K562 (cell line): ENCODE results near the gene TP53BP2. TPM values are rescaled to one million over a fixed set of nuclear protein-coding genes. Genes with fewer than 3 reads are reported as not detected.
A peak's percentile ranks its signal among the peaks of the same experiment; 100 is the strongest.

Experiments used
- BCOR ChIP-seq: fragments of 450-650 bp; IDR thresholded peaks from 2 replicates; pipeline ENCODE4 v1.6.1; 2016
- GTF2F1 ChIP-seq: IDR thresholded peaks from 2 replicates; pipeline ENCODE4 v1.6.1; 2011; ENCODE audit warnings: low read depth, low read length, improper control_type of control experiment
- HNRNPUL1 ChIP-seq: fragments of 200-400 bp; formaldehyde crosslinking; IDR thresholded peaks from 2 replicates; pipeline ENCODE4 v1.6.1; 2017; ENCODE audit warnings: low read length
- IRF2 ChIP-seq: sonication (generic); formaldehyde crosslinking; IDR thresholded peaks from 2 replicates; pipeline ENCODE4 v1.8.1; 2022; ENCODE audit warnings: mild to moderate bottlenecking, missing genetic modification reagents
- KDM2B ChIP-seq: fragments of 250-450 bp; sonication (Bioruptor Pico); IDR thresholded peaks from 2 replicates; pipeline ENCODE4 v1.8.0; 2021; ENCODE audit warnings: mild to moderate bottlenecking, moderate library complexity
- MECOM ChIP-seq: fragments of 250-450 bp; sonication (Bioruptor Pico); IDR thresholded peaks from 2 replicates; pipeline ENCODE4 v1.8.0; 2022; ENCODE audit warnings: inconsistent platforms
- MTA3 ChIP-seq: fragments of 450-650 bp; formaldehyde crosslinking; IDR thresholded peaks from 2 replicates; pipeline ENCODE4 v1.6.1; 2017; ENCODE audit warnings: mild to moderate bottlenecking, borderline replicate concordance
- NR4A1 ChIP-seq, 2 experiments: fragments of 250-450 bp in 1 of 2; fragments of 450-650 bp in 1 of 2; sonication (Bioruptor Pico) in 1 of 2; IDR thresholded peaks; 2 replicates each; pipeline versions ENCODE4 v1.4.0 to v1.6.1; 2016 to 2020; ENCODE audit warnings: mild to moderate bottlenecking in 2 of 2, missing compliant biosample characterization in 1 of 2, missing genetic modification characterization in 1 of 2, moderate library complexity in 1 of 2
- PBX2 ChIP-seq, 2 experiments: IDR thresholded peaks in 1 of 2; conservative IDR thresholded peaks in 1 of 2; 2 replicates each; pipeline ENCODE4 v1.6.1; 2016; ENCODE audit warnings: low read depth in 2 of 2, mild to moderate bottlenecking in 1 of 2, missing compliant biosample characterization in 1 of 2, missing genetic modification characterization in 1 of 2, moderate library complexity in 1 of 2
- RAD51 ChIP-seq: fragments of 450-650 bp; IDR thresholded peaks from 2 replicates; pipeline ENCODE4 v1.7.1; 2016; ENCODE audit warnings: low read depth, mild to moderate bottlenecking, borderline replicate concordance
- RERE ChIP-seq: sonication (generic); formaldehyde crosslinking; IDR thresholded peaks from 2 replicates; pipeline ENCODE4 v1.8.0; 2023; ENCODE audit warnings: missing genetic modification reagents, mild to moderate bottlenecking, borderline replicate concordance
- SAP30 ChIP-seq: fragments of 200-600 bp; sonication (generic); IDR thresholded peaks from 2 replicates; pipeline ENCODE4 v1.6.1; 2012; ENCODE audit warnings: borderline replicate concordance, low read depth, mild to moderate bottlenecking, moderate library complexity, low read length, control low read depth, inconsistent platforms; ENCODE audit not compliant: insufficient read depth, poor library complexity, severe bottlenecking
- SMC3 ChIP-seq: conservative IDR thresholded peaks from 2 replicates; pipeline ENCODE4 v1.6.1; 2011; ENCODE audit warnings: low read depth, low read length, improper control_type of control experiment; ENCODE audit not compliant: insufficient read depth
- TARDBP ChIP-seq: fragments of 450-650 bp; IDR thresholded peaks from 2 replicates; pipeline ENCODE4 v1.6.1; 2016
- THAP7 ChIP-seq: fragments of 250-450 bp; sonication (Bioruptor Pico); IDR thresholded peaks from 2 replicates; pipeline ENCODE4 v1.5.0; 2021
- ZNF12 ChIP-seq: sonication (generic); formaldehyde crosslinking; IDR thresholded peaks from 2 replicates; pipeline ENCODE4 v1.4.0; 2020; ENCODE audit warnings: mild to moderate bottlenecking, missing genetic modification reagents
- ZNF212 ChIP-seq: fragments of 450-650 bp; formaldehyde crosslinking; IDR thresholded peaks from 2 replicates; pipeline ENCODE4 v1.4.0; 2020; ENCODE audit warnings: mild to moderate bottlenecking
- polyA plus RNA-seq, 8 experiments: library from polyadenylated mRNA; depleted of rRNA in 4 of 8; stranded (reverse) in 5 of 8; unstranded in 3 of 8; fragments of >200 nt; fragmentation: Nextera tagmentation in 2 of 8; fragmentation: Illumina TruSeq in 1 of 8; extraction: Ambion mirVana in 2 of 8; extraction: Trizol in 1 of 8; gene quantifications; 2 replicates each; pipeline versions ENCODE4 v1.2.1 to v1.2.3, GENCODE V29; 2011 to 2014; ENCODE audit warnings: inconsistent platforms in 1 of 8, missing spikeins in 1 of 8
- total RNA-seq, 7 experiments: library from RNA; depleted of rRNA in 6 of 7; stranded (reverse); fragments of >200 nt in 6 of 7; fragmentation: Illumina TruSeq in 2 of 7; extraction: Trizol in 2 of 7; gene quantifications; 2 replicates each; pipeline versions ENCODE4 v1.2.1 to v1.2.3, GENCODE V29; 2011 to 2021; ENCODE audit warnings: low replicate concordance in 1 of 7

The TP53BP2 gene
- total and polyA plus RNA-seq, 9 of the 15 experiments (the other 6 are each of a cell fraction or from before 2014, with no cell fraction given), result 17.0 to 69.6 (median 40.1) TPM

- TF ChIP-seq PBX2 (CRISPR knock-in tag; IDR thresholded peaks at IDR 0.05; ENCODE audit: low read depth), result no peak
- TF ChIP-seq PBX2 (tag; conservative IDR thresholded peaks at IDR 0.05; ENCODE audit: low read depth), result peak; percentile 79
- TF ChIP-seq THAP7 (CRISPR knock-in tag), result no peak
- no peak for TF ChIP-seq HNRNPUL1
- no peak for TF ChIP-seq ZNF212 (CRISPR knock-in tag)
- TF ChIP-seq IRF2, result no peak
- no peak for TF ChIP-seq RERE (CRISPR knock-in tag)
- TF ChIP-seq MTA3, result peak; percentile 95
- TF ChIP-seq BCOR, result peak; percentile 77
- no peak for TF ChIP-seq ZNF12 (CRISPR knock-in tag)
- no peak for TF ChIP-seq KDM2B
- TF ChIP-seq TARDBP, result peak; percentile 75; the same call in 1 of the 2 replicates
- peak; percentile 49; the same call in 1 of the 2 replicates for TF ChIP-seq RAD51
- TF ChIP-seq SMC3, result 0 out of 2 replicates have a peak, but pooled peaks have one; percentile 26
- no peak for TF ChIP-seq SAP30
- TF ChIP-seq MECOM (CRISPR knock-in tag), result peak; percentile 78
- peak; percentile 62; the same call in 1 of the 2 replicates for TF ChIP-seq NR4A1 (CRISPR knock-in tag; IDR thresholded peaks at IDR 0.05)
- peak; percentile 95 for TF ChIP-seq NR4A1 (tag; IDR thresholded peaks at IDR 0.05)
- no peak for TF ChIP-seq GTF2F1
Observed at GRCh38 chr1:223788746-223789415, 56.9 kb downstream of the TP53BP2 start (continued).
